CD14-positive monocyte (primary cell): ENCODE measurements around the gene DNAAF1. TPM values are rescaled to one million over a fixed set of nuclear protein-coding genes. Genes with fewer than 3 reads are reported as not detected.

ENCODE experiments used
- DNase-seq, 3 donors: peaks; one replicate each; pipeline ENCODE4 v3.0.0-alpha.2; 2011 to 2022
- H2AFZ ChIP-seq: 2 replicates; pipeline ENCODE4 v1.6.0; 2012; ENCODE audit warnings: mild to moderate bottlenecking, low read depth, low read length, inconsistent platforms; ENCODE audit not compliant: insufficient read depth, poor library complexity, severe bottlenecking
- H3K27ac ChIP-seq, 2 donors: 1 replicate in 1 of 2; 2 replicates in 1 of 2; pipeline ENCODE4 v1.5.1; 2012 to 2013; ENCODE audit warnings: low read length in 2 of 2, control low read depth in 1 of 2, inconsistent platforms in 1 of 2, low read depth in 1 of 2, mild to moderate bottlenecking in 1 of 2
- H3K27me3 ChIP-seq, 2 donors: one replicate each; pipeline versions ENCODE4 v1.6.0 to v1.6.1; 2011 to 2013; ENCODE audit warnings: low read length in 2 of 2; ENCODE audit not compliant: control insufficient read depth in 2 of 2, insufficient read depth in 2 of 2
- H3K36me3 ChIP-seq, 2 donors: replicated peaks in 1 of 2; 1 replicate in 1 of 2; 2 replicates in 1 of 2; pipeline versions ENCODE4 v1.5.1 to v1.6.1; 2012 to 2013; ENCODE audit warnings: low read length in 2 of 2, control low read depth in 1 of 2, inconsistent platforms in 1 of 2, mild to moderate bottlenecking in 1 of 2; ENCODE audit not compliant: insufficient read depth in 2 of 2, control insufficient read depth in 1 of 2
- H3K4me1 ChIP-seq, 2 donors: 1 replicate in 1 of 2; 2 replicates in 1 of 2; pipeline versions ENCODE4 v1.5.1 to v1.6.1; 2012 to 2013; ENCODE audit warnings: low read length in 2 of 2, control low read depth in 1 of 2, inconsistent platforms in 1 of 2, mild to moderate bottlenecking in 1 of 2, moderate library complexity in 1 of 2; ENCODE audit not compliant: insufficient read depth in 2 of 2, control insufficient read depth in 1 of 2
- H3K4me2 ChIP-seq: replicated peaks from 2 replicates; pipeline ENCODE3; 2012; ENCODE audit warnings: low read length, moderate library complexity, mild to moderate bottlenecking; ENCODE audit not compliant: poor library complexity, severe bottlenecking; ENCODE audit errors: extremely low read depth
- H3K4me3 ChIP-seq, 3 experiments: fragments of 200-600 bp in 1 of 3; sonication (generic) in 1 of 3; replicated peaks in 1 of 3; 1 replicate in 2 of 3; 2 replicates in 1 of 3; pipeline ENCODE4 v1.5.1; 2011 to 2013; ENCODE audit warnings: low read length in 3 of 3, mild to moderate bottlenecking in 3 of 3, control low read depth in 2 of 3, low read depth in 2 of 3, inconsistent platforms in 1 of 3, moderate library complexity in 1 of 3
- H3K79me2 ChIP-seq: 2 replicates; pipeline ENCODE4 v1.6.0; 2012; ENCODE audit warnings: mild to moderate bottlenecking, control low read depth, inconsistent platforms, low read length, moderate library complexity; ENCODE audit not compliant: insufficient read depth
- H3K9ac ChIP-seq: 2 replicates; pipeline ENCODE4 v1.6.0; 2017; ENCODE audit warnings: low read length, mild to moderate bottlenecking; ENCODE audit not compliant: insufficient read depth, poor library complexity, severe bottlenecking
- H3K9me3 ChIP-seq, 2 donors: replicated peaks in 1 of 2; 1 replicate in 1 of 2; 2 replicates in 1 of 2; pipeline versions ENCODE4 v1.5.1 to v1.6.1; 2012 to 2013; ENCODE audit warnings: low read length in 2 of 2, control low read depth in 1 of 2; ENCODE audit not compliant: control insufficient read depth in 1 of 2, insufficient read depth in 1 of 2
- H4K20me1 ChIP-seq: 2 replicates; pipeline ENCODE4 v1.6.0; 2012; ENCODE audit warnings: mild to moderate bottlenecking, low read length, control low read depth, moderate library complexity; ENCODE audit not compliant: insufficient read depth
- H3K27ac Mint-ChIP-seq, 7 donors: one replicate each; pipeline ENCODE4 v1.8.0; 2020; ENCODE audit warnings: mild to moderate bottlenecking in 7 of 7, mixed read lengths in 7 of 7, moderate library complexity in 6 of 7, inconsistent platforms in 2 of 7
- H3K27me3 Mint-ChIP-seq, 3 donors: one replicate each; pipeline ENCODE4 v1.8.0; 2021 to 2022; ENCODE audit warnings: low read depth in 3 of 3, mild to moderate bottlenecking in 3 of 3, mixed read lengths in 3 of 3, moderate library complexity in 3 of 3, inconsistent platforms in 1 of 3
- H3K36me3 Mint-ChIP-seq, 2 donors: one replicate each; pipeline ENCODE4 v1.8.0; 2020; ENCODE audit warnings: mixed read lengths in 2 of 2, inconsistent platforms in 1 of 2, mild to moderate bottlenecking in 1 of 2
- H3K4me1 Mint-ChIP-seq: one replicate; pipeline ENCODE4 v1.8.0; 2020; ENCODE audit warnings: mild to moderate bottlenecking, mixed read lengths
- H3K4me3 Mint-ChIP-seq, 2 donors: one replicate each; pipeline ENCODE4 v1.8.0; 2020; ENCODE audit warnings: mild to moderate bottlenecking in 2 of 2, mixed read lengths in 2 of 2, moderate library complexity in 1 of 2
- H3K9me3 Mint-ChIP-seq, 7 donors: one replicate each; pipeline ENCODE4 v1.8.0; 2020 to 2022; ENCODE audit warnings: mixed read lengths in 7 of 7, mild to moderate bottlenecking in 6 of 7, moderate library complexity in 6 of 7, inconsistent platforms in 2 of 7
- CTCF ChIP-seq: fragments of 200-600 bp; IDR thresholded peaks from one replicate; pipeline ENCODE4 v1.8.0; 2022; ENCODE audit warnings: antibody characterized with exemption, mild to moderate bottlenecking
- WGBS: methylation state at CpG from one replicate; pipeline ENCODE4 v1.1.5; 2013; ENCODE audit warnings: missing lambda C conversion rate; ENCODE audit not compliant: insufficient coverage; 5-methylcytosine and 5-hydroxymethylcytosine counted together
- intact Hi-C, 2 donors: fragments of 100-400 bp; cut with micrococcal nuclease; formaldehyde crosslinking; loops; one replicate each; pipeline versions ENCODE4 v1.15.0 to v1.15.1; 2023
- polyA plus RNA-seq, 3 donors: library from polyadenylated mRNA; depleted of rRNA in 1 of 3; unstranded in 2 of 3; stranded (reverse) in 1 of 3; fragments of 300-500 nt in 2 of 3; fragments of >200 nt in 1 of 3; fragmentation: Illumina TruSeq in 2 of 3; gene quantifications; 1 replicate in 2 of 3; 2 replicates in 1 of 3; pipeline ENCODE4 v1.2.3, GENCODE V29; 2012 to 2021

The DNAAF1 gene
- polyA plus RNA-seq, 3 donors: 0.23 to 14.6 TPM; not detected in 1

DNA sequence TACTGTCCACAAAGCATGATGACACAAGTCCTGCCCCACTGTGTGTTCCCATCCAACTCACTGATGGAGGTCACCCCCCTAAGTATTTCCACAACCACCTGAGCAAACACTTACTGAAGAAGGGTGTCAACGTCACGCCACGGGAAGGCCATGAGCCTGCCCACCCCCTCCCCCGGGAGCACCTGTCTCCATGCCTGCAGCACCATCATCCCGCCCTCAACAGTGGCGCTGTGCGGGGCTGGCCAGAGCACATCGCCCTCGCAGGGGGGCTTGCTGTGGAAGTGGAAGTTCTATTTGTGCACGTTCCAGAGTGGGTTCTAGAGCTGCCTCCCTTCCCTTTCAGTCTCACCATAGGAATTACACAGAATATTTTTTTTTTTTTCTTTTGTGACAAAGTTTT is 24.1 kb upstream of the DNAAF1 start:
- H2AFZ ChIP-seq: no peak overlapping the region
- H3K27ac ChIP-seq: no peak overlapping the region
- WGBS: 100% methylated on average over 4 of the region's 10 CpGs
- no peak overlapping the region for H3K4me3 Mint-ChIP-seq
- H3K27me3 Mint-ChIP-seq: peaks cover 0 to 6% (median 1%) of the 10 kb centered on the region in 3 donors
- H3K4me3 ChIP-seq: no peak overlapping the region
- H3K36me3 Mint-ChIP-seq: peaks cover 26 to 28% of the 10 kb centered on the region in 2 donors
- no peak for TF ChIP-seq CTCF
- no peaks in the 10 kb centered on the region for H3K9me3 ChIP-seq
- H3K27me3 ChIP-seq: no peaks in the 10 kb centered on the region
- H3K9me3 Mint-ChIP-seq: peaks cover 0 to 1% (median 0%) of the 10 kb centered on the region in 7 donors
- intact Hi-C loops: no loop called here
- peaks cover 12 to 15% of the 10 kb centered on the region in 2 donors for H3K4me1 ChIP-seq
- H3K4me2 ChIP-seq: no peak overlapping the region
- peaks cover 4% of the 10 kb centered on the region for H3K79me2 ChIP-seq
- peaks cover 15 to 30% of the 10 kb centered on the region in 2 donors for H3K36me3 ChIP-seq
- H4K20me1 ChIP-seq: no peaks in the 10 kb centered on the region
- no peak for DNase-seq
- no peak overlapping the region for H3K9ac ChIP-seq
- peaks cover 9% of the 10 kb centered on the region for H3K4me1 Mint-ChIP-seq
- H3K27ac Mint-ChIP-seq: no peak overlapping the region

DNA sequence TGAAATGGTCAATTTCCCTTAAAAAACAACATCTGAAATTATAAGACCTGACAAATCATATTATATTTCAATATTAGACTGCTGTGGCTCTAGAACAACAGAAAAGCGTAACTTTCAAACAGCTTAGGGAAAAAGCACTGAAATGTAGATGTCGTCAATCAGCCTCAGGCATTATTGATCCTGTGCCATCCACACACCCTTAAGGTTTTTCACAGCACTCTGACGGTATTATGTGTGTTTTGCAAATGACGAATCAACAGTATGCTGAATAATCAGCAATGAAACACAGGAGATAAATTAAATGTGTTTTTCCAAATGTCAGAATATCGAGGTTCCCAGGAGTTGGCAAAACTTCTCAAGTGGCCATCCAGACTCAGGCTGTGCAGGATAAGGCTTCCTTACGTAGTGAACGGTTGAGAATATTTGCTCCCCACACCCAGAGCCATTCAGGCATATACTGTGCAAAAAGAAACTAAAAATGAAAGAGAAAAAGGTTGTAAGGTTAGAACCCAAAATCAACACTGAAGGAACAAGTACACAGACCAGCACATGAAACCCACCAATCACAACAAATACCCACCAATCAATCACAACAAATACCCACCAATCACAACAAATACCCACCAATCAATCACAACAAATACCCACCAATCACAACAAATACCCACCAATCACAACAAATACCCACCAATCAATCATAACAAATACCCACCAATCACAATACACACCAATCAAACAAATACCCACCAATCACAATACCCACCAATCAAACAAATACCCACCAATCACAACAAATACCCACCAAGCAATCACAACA is 20.6 kb upstream of the DNAAF1 start:
- H2AFZ ChIP-seq: no peak overlapping the region
- no peaks in the 10 kb centered on the region for H4K20me1 ChIP-seq
- Mint-ChIP-seq H3K36me3 (peaks cover 43 to 59% of the 10 kb centered on the region in 2 donors), H3K27me3 (peaks cover 0 to 1% (median 0%) of the 10 kb centered on the region in 3 donors), H3K4me3 (no peak overlapping the region), H3K4me1 (peaks cover 1% of the 10 kb centered on the region), H3K9me3 (peaks cover 0 to under 1% (median 0%) of the 10 kb centered on the region in 7 donors), H3K27ac (peak overlapping the region in 2 of 7 donors; percentile 2 to 31)
- no peak overlapping the region for H3K4me2 ChIP-seq
- TF ChIP-seq CTCF: no peak
- H3K4me3 ChIP-seq: no peak overlapping the region
- WGBS: 80% methylated on average over 1 of the region's 7 CpGs
- DNase-seq: no peak
- H3K9ac ChIP-seq: no peak overlapping the region
- no peaks in the 10 kb centered on the region for H3K9me3 ChIP-seq
- no peaks in the 10 kb centered on the region for H3K79me2 ChIP-seq
- intact Hi-C loops: no loop called here
- H3K4me1 ChIP-seq: no peaks in the 10 kb centered on the region
- no peaks in the 10 kb centered on the region for H3K27me3 ChIP-seq
- no peak overlapping the region for H3K27ac ChIP-seq
- peaks cover 24 to 53% of the 10 kb centered on the region in 2 donors for H3K36me3 ChIP-seq
